ENCODE measurements around the gene CAV3.

GRCh38 chr3:8762607-8763377, 29.2 kb downstream of the CAV3 start:
- TF ChIP-seq CTCF (IDR thresholded peaks at IDR 0.05; ENCODE audit: insufficient read depth, low read depth, low read length) = no peak
- no peak for TF ChIP-seq EZH2 (IDR thresholded peaks at IDR 0.05; ENCODE audit: insufficient read depth, low read length)
